OCI-LY1 (cell line): Measurements from ENCODE around the gene NUP210.

Experiments
- H2AFZ ChIP-seq: fragments of 200-600 bp; sonication (generic), shearing (Covaris generic); 2 replicates; pipeline ENCODE4 v1.6.0; 2014; ENCODE audit warnings: antibody characterized with exemption, mild to moderate bottlenecking, low read length
- H3F3A ChIP-seq: fragments of 200-600 bp; sonication (generic), shearing (Covaris generic); 2 replicates; pipeline ENCODE4 v1.6.0; 2014; ENCODE audit warnings: mild to moderate bottlenecking, antibody characterized with exemption, low read length, moderate library complexity; ENCODE audit not compliant: insufficient read depth
- H3K27ac ChIP-seq: fragments of 200-600 bp; sonication (generic); 2 replicates; pipeline ENCODE4 v1.5.1; 2014; ENCODE audit warnings: low read length, mixed run types, mild to moderate bottlenecking, low read depth; ENCODE audit not compliant: poor library complexity, severe bottlenecking
- H3K27me3 ChIP-seq: fragments of 200-600 bp; sonication (generic); 2 replicates; pipeline ENCODE4 v1.6.0; 2014; ENCODE audit warnings: antibody characterized with exemption, mild to moderate bottlenecking, low read length, moderate library complexity; ENCODE audit not compliant: insufficient read depth
- H3K36me3 ChIP-seq: fragments of 200-600 bp; sonication (generic); 2 replicates; pipeline ENCODE4 v1.6.1; 2014; ENCODE audit warnings: mild to moderate bottlenecking, antibody characterized with exemption, low read length, moderate library complexity, mixed read lengths; ENCODE audit not compliant: insufficient read depth
- H3K4me1 ChIP-seq: fragments of 200-600 bp; sonication (generic); 2 replicates; pipeline ENCODE4 v1.5.1; 2014; ENCODE audit warnings: mild to moderate bottlenecking, low read length, moderate library complexity; ENCODE audit not compliant: insufficient read depth, severe bottlenecking
- H3K4me2 ChIP-seq: fragments of 200-600 bp; sonication (generic), shearing (Covaris generic); 2 replicates; pipeline ENCODE4 v1.6.1; 2014; ENCODE audit warnings: low read length
- H3K4me3 ChIP-seq: fragments of 200-600 bp; sonication (generic); 2 replicates; pipeline ENCODE4 v1.5.1; 2014; ENCODE audit warnings: low read length, low read depth, mild to moderate bottlenecking, mixed read lengths; ENCODE audit not compliant: poor library complexity, severe bottlenecking
- H3K79me2 ChIP-seq: fragments of 200-600 bp; shearing (Covaris generic); 2 replicates; pipeline ENCODE4 v1.6.1; 2016; ENCODE audit warnings: mixed run types, low read length, mixed read lengths; ENCODE audit not compliant: insufficient read depth
- H3K9ac ChIP-seq: fragments of 200-600 bp; sonication (generic), shearing (Covaris generic); 2 replicates; pipeline ENCODE4 v1.6.1; 2014; ENCODE audit warnings: mild to moderate bottlenecking, low read length, mixed read lengths
- H3K9me2 ChIP-seq: fragments of 200-600 bp; sonication (generic), shearing (Covaris generic); 2 replicates; pipeline ENCODE4 v1.6.1; 2014; ENCODE audit warnings: low read depth, mild to moderate bottlenecking, low read length, mixed read lengths
- H3K9me3 ChIP-seq: fragments of 200-600 bp; shearing (Covaris generic); 2 replicates; pipeline ENCODE4 v1.6.1; 2014; ENCODE audit warnings: low read length, mixed read lengths
- H4K20me1 ChIP-seq: fragments of 200-600 bp; sonication (generic), shearing (Covaris generic); 2 replicates; pipeline ENCODE4 v1.6.0; 2016; ENCODE audit warnings: mild to moderate bottlenecking, low read length; ENCODE audit not compliant: insufficient read depth
- EZH2 ChIP-seq: fragments of 200-600 bp; sonication (generic), shearing (Covaris generic); IDR thresholded peaks from 2 replicates; pipeline ENCODE4 v1.8.0; 2017; ENCODE audit warnings: borderline replicate concordance, mixed run types, mild to moderate bottlenecking, antibody characterized with exemption, low read length, moderate library complexity, mixed read lengths
- TF ChIP-seq, protein P1 (sequence below): fragments of 200-600 bp; sonication (generic), shearing (Covaris generic); IDR thresholded peaks from 2 replicates; pipeline ENCODE4 v1.5.1; 2017; ENCODE audit warnings: mild to moderate bottlenecking, antibody characterized with exemption, low read length, moderate library complexity, mixed read lengths

The NUP210 gene

DNA sequence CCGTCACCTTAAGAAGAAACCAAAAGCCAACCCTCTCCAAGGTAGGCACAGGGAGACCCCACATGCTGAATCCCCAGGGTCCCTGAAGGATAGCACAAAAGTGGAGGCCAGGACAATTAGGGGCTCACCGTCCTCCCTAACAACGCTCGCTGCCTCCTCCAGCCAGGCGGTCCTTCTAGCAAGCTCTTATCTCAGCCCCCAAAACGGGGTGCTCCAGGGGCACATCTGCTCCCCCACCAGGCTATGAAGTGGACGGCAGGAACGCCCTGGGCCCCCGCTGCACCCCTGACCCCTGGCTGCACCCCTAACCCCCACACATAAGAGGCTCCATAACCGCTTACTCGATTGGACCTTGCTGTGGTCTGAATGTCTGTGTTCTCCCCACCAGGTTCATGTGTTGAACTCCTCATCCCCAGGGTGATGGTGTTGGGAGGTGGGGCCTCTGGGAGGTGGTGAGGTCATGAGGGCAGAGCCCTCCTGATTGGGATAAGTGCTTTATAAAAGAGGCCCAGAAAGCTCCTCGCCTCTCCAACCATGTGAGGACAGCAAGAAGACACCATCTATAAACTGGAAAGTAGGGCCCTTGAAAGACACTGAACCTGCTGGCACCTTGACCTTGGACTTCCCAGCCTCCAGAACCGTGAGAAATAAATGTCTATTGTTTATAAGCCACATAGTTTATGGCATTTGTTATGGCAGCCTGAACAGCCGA lies 153.3 kb downstream of the NUP210 start:
- no peak for TF ChIP-seq EZH2
- TF ChIP-seq, protein P1, sequence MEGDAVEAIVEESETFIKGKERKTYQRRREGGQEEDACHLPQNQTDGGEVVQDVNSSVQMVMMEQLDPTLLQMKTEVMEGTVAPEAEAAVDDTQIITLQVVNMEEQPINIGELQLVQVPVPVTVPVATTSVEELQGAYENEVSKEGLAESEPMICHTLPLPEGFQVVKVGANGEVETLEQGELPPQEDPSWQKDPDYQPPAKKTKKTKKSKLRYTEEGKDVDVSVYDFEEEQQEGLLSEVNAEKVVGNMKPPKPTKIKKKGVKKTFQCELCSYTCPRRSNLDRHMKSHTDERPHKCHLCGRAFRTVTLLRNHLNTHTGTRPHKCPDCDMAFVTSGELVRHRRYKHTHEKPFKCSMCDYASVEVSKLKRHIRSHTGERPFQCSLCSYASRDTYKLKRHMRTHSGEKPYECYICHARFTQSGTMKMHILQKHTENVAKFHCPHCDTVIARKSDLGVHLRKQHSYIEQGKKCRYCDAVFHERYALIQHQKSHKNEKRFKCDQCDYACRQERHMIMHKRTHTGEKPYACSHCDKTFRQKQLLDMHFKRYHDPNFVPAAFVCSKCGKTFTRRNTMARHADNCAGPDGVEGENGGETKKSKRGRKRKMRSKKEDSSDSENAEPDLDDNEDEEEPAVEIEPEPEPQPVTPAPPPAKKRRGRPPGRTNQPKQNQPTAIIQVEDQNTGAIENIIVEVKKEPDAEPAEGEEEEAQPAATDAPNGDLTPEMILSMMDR: no peak
- Histone ChIP-seq H3K9me2 (no peaks in the 10 kb centered on the region), H2AFZ (no peak overlapping the region), H3K9ac (no peak overlapping the region), H3K9me3 (no peaks in the 10 kb centered on the region), H4K20me1 (no peaks in the 10 kb centered on the region), H3K4me2 (no peak overlapping the region), H3K27ac (no peak overlapping the region), H3K4me1 (no peaks in the 10 kb centered on the region), H3K36me3 (no peaks in the 10 kb centered on the region; the same call in 1 of the 2 replicates), H3K27me3 (peaks cover 20% of the 10 kb centered on the region; the same call in 1 of the 2 replicates), H3K4me3 (no peak overlapping the region), H3F3A (no peaks in the 10 kb centered on the region), H3K79me2 (no peaks in the 10 kb centered on the region)
